ENCODE measurements around the gene LPO.

Gene LPO

DNA sequence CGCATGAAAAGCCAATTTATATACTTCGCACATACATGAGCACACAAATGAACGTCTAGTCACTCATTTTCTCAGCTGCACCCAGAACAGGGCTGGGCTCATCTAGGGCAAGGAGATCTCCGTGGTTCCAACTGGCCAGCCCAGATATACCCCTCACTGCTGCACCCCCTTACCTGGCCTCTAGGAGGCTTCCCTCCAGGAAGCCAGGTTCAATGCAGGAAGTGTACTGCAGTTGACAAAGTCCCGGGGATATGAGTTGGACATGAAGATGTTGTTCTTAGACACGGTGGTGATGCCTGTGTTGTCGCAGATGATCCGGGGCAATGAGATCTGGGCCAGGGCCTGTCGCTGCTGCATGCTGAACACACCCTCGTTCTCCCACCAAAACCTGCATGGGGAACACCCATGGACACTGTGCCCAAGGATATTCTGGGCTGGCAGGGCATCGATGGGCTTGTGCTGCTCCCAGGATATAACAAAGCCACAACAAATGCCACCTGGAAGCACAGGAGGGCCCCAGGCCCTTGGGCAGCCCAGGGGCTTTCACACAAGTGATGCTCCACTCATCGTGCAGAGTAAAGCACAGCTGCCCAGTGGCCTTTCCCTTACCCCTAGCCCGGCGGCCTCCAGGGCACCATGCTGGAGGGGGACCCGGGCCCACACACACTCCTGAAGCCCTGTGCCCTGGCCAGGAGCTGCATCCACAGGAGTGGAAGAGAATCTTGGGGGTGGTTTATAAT, 32.3 kb downstream of the LPO start:
- ChIA-PET CTCF (no interaction called here), POLR2A (no interaction called here)
- no peak overlapping the region for H3K4me3 ChIP-seq (ENCODE audit: low read depth, low read length)
- no peak for DNase-seq (ENCODE audit: low read depth, low spot score)
- TF ChIP-seq, protein P1, sequence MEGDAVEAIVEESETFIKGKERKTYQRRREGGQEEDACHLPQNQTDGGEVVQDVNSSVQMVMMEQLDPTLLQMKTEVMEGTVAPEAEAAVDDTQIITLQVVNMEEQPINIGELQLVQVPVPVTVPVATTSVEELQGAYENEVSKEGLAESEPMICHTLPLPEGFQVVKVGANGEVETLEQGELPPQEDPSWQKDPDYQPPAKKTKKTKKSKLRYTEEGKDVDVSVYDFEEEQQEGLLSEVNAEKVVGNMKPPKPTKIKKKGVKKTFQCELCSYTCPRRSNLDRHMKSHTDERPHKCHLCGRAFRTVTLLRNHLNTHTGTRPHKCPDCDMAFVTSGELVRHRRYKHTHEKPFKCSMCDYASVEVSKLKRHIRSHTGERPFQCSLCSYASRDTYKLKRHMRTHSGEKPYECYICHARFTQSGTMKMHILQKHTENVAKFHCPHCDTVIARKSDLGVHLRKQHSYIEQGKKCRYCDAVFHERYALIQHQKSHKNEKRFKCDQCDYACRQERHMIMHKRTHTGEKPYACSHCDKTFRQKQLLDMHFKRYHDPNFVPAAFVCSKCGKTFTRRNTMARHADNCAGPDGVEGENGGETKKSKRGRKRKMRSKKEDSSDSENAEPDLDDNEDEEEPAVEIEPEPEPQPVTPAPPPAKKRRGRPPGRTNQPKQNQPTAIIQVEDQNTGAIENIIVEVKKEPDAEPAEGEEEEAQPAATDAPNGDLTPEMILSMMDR (IDR thresholded peaks at IDR 0.05; ENCODE audit: insufficient read depth, low read length, missing control alignments), result no peak

DNA sequence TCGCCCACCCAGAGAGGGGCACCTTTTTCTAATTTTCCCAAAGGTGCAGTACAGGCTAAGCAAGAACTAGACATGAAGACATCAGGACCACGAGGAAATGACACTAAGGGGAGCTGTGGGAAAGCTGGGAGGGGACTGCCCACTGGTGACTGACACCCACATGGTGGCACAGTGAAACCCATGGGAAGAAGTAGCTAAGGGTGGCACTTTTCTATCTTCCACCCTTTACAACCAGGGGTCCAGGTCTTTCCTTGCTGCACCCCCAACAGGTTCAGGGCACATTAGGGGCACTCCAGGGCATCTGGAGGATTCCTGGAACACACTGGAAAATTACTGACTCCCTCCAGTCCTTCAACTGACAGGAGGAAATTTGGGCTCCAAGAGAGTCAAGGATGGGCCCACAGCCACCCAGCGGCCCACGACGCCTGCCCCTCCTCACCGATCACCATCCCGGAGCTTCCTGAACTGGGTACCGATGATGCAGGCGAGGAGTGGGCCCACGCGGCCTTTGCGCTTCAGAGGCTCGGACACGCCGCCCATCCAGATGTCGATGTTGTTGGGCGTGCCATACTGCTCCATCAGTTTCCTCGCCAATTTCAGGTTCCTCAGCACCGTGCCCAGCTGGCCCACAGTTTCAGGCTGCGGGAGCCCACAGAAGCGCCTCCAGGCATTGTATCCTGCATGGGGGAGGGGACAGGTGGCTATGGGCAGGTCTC, 33.0 kb downstream of the LPO start:
- CTCF ChIA-PET, result no interaction called here

DNA sequence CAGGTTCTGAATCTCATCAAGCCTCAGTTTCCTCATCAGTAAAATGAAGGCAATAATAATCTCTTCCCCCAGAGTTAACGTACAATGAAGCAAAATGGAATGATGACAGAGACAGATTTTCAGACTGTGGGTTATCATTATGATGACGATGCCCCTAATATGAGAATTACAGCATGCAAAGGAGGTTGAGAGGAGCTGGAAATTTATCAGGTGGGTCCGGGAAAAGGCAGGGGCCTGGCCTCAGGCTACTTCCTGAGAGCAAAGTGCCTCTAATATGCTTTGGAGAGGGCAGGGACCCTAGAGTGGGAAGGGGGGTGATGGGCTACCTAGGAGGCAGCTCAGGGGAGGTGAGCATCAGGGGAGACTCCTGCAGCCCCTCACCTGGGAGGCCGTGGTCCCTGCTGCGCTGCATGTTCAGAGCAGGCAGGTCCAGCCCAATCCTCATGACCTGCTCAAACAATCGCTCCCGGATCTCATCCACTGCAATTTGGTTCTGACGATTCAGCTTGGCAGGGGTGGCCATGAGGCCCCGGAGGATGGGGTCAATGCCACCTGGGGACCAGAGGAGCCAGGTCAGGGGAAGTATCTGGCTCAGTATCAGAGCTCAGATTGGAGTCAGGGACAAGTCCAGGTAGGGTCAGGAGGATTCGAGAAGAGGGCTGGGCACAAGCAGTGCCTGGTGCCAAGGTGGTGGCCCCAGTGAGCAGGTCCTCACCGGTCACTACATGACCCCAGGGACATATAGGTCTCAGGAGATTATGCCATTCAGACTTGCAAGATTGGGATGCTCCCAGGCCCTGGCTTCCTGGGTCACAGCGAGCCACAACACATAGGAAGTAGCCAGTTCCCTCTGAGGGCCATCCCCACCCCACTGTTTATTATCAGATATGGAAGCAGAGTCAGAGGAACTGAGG, 34.2 kb downstream of the LPO start:
- ChIA-PET CTCF (interaction anchor here (0.7 to 1.4 kb wide), 2 partner anchors 32 to 175 kb away, joined by 3 read pairs; no protein-coding TSS in a partner anchor), POLR2A (no interaction called here)
- TF ChIP-seq, protein P1 (IDR thresholded peaks at IDR 0.05; ENCODE audit: insufficient read depth, low read length, missing control alignments), result no peak
- DNase-seq (ENCODE audit: low read depth, low spot score), result no peak
- no peak overlapping the region for H3K4me3 ChIP-seq (ENCODE audit: low read depth, low read length)

More for the DNA sequence above, 33.0 kb downstream of the LPO start:
- no peak overlapping the region for H3K4me3 ChIP-seq (ENCODE audit: low read depth, low read length)
- POLR2A ChIA-PET, result no interaction called here
- no peak for DNase-seq (ENCODE audit: low read depth, low spot score)
- TF ChIP-seq, protein P1 (IDR thresholded peaks at IDR 0.05; ENCODE audit: insufficient read depth, low read length, missing control alignments), result no peak

DNA sequence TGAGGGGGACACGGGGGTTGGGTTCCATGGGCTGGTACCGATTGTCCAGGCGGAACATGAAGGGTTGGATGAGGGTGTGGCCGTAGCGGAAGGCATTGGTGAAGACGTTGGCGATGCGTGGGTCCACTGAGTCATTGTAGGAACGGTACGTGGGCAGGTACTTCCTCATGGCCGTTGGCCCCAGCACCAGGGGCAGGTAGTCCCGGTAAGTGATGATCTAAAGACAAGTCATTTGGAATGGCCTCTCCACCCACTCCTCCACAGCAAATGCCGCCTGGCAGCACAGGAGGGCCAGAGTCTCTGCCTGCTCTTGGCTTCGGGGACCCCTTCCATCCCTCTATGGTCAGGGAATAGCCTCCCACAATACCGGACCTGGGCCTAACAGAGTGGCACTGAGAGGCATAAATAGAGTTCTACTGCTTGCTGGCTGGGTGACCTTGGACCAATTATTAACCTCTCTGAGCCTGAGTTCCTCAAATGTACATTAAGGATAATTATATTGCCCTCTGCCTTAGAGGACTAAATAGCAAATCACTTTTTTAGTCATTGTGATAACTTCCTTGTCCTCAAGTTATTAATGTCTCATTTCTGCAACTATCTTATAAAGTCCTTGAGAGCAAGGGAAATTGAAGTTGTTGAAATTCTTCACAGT, 35.2 kb downstream of the LPO start:
- H3K4me3 ChIP-seq (ENCODE audit: low read depth, low read length), result no peak overlapping the region
- TF ChIP-seq, protein P1 (IDR thresholded peaks at IDR 0.05; ENCODE audit: insufficient read depth, low read length, missing control alignments), result no peak

DNA sequence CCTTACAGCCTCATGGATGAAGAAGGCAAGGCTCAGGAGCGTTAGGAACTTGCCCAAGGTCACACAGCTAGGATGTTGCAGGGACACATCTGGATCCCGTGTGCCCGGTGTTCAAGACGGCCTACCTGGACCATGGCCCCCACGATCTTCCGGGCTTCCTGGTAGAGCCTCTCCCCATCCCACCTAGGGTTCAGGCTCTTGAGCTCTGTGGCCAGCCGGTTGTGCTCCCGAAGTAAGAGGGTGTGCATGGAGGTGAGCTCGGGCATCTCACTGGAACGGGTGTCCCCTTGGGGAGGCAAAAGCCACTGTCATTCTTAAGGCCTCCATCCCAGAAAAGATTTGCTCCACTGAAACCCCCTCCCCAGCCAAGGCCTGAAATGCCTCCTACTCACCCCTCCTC, 37.0 kb downstream of the LPO start:
- POLR2A ChIA-PET, result no interaction called here
- CTCF ChIA-PET, result interaction anchor here (0.7 to 2.1 kb wide), 6 partner anchors 7 to 75 kb away, joined by 3 to 6 read pairs (median 3); no protein-coding TSS in a partner anchor
- TF ChIP-seq, protein P1 (IDR thresholded peaks at IDR 0.05; ENCODE audit: insufficient read depth, low read length, missing control alignments), result no peak
- H3K4me3 ChIP-seq (ENCODE audit: low read depth, low read length), result no peak overlapping the region
- no peak for DNase-seq (ENCODE audit: low read depth, low spot score)

More for the DNA sequence above, 35.2 kb downstream of the LPO start:
- DNase-seq (ENCODE audit: low read depth, low spot score), result no peak
- ChIA-PET CTCF (interaction anchor here (0.7 to 1.4 kb wide), 2 partner anchors 31 to 174 kb away, joined by 3 read pairs; no protein-coding TSS in a partner anchor), POLR2A (no interaction called here)

All from AG04449 (cell line).